ENCODE data around the gene KIF26B.

KIF26B gene

GRCh38 chr1:245571815-245572294, 417.1 kb downstream of the KIF26B start:
- in situ Hi-C loops (cut with HindIII; ENCODE audit: low pct_unique_long_range_greater_than_20kb, low sequenced_read_pairs) = no loop called here

GRCh38 chr1:245572709-245573108, 417.9 kb downstream of the KIF26B start:
- in situ Hi-C loops (cut with HindIII; ENCODE audit: low pct_unique_long_range_greater_than_20kb, low sequenced_read_pairs) = no loop called here
- DNase-seq (ENCODE audit: low read depth in 1 of 2, low spot score in 1 of 2) = no peak
- no peak for TF ChIP-seq JUND (IDR thresholded peaks at IDR 0.05; ENCODE audit: low read depth)

More at GRCh38 chr1:245571815-245572294, 417.1 kb downstream of the KIF26B start:
- peak in 1 of 2 experiments; percentile 13 for DNase-seq (ENCODE audit: low read depth in 1 of 2, low spot score in 1 of 2)
- no peak for TF ChIP-seq JUND (IDR thresholded peaks at IDR 0.05; ENCODE audit: low read depth)

- TF ChIP-seq JUND (IDR thresholded peaks at IDR 0.05; ENCODE audit: low read depth) = no peak
- no peak for DNase-seq (ENCODE audit: low read depth in 1 of 2, low spot score in 1 of 2)
- in situ Hi-C loops (cut with HindIII; ENCODE audit: low pct_unique_long_range_greater_than_20kb, low sequenced_read_pairs) = no loop called here
Observed at GRCh38 chr1:245575710-245576109, 420.9 kb downstream of the KIF26B start.

- TF ChIP-seq JUND (IDR thresholded peaks at IDR 0.05; ENCODE audit: low read depth) = no peak
- in situ Hi-C loops (cut with HindIII; ENCODE audit: low pct_unique_long_range_greater_than_20kb, low sequenced_read_pairs) = no loop called here
Observed at GRCh38 chr1:245576323-245576722, 421.5 kb downstream of the KIF26B start.

GRCh38 chr1:245577191-245578157, 422.7 kb downstream of the KIF26B start:
- no peak for TF ChIP-seq JUND (IDR thresholded peaks at IDR 0.05; ENCODE audit: low read depth)
- DNase-seq (ENCODE audit: low read depth in 1 of 2, low spot score in 1 of 2) = no peak
- in situ Hi-C loops (cut with HindIII; ENCODE audit: low pct_unique_long_range_greater_than_20kb, low sequenced_read_pairs) = no loop called here

More at GRCh38 chr1:245576323-245576722, 421.5 kb downstream of the KIF26B start:
- no peak for DNase-seq (ENCODE audit: low read depth in 1 of 2, low spot score in 1 of 2)

- TF ChIP-seq JUND (IDR thresholded peaks at IDR 0.05; ENCODE audit: low read depth) = no peak
- in situ Hi-C loops (cut with HindIII; ENCODE audit: low pct_unique_long_range_greater_than_20kb, low sequenced_read_pairs) = no loop called here
- DNase-seq (ENCODE audit: low read depth in 1 of 2, low spot score in 1 of 2) = no peak
Observed at GRCh38 chr1:245578308-245578707, 423.5 kb downstream of the KIF26B start.

- TF ChIP-seq JUND (IDR thresholded peaks at IDR 0.05; ENCODE audit: low read depth) = no peak
- in situ Hi-C loops (cut with HindIII; ENCODE audit: low pct_unique_long_range_greater_than_20kb, low sequenced_read_pairs) = no loop called here
- no peak for DNase-seq (ENCODE audit: low read depth in 1 of 2, low spot score in 1 of 2)
Observed at GRCh38 chr1:245578771-245579170, 424.0 kb downstream of the KIF26B start.

- no peak for TF ChIP-seq JUND (IDR thresholded peaks at IDR 0.05; ENCODE audit: low read depth)
- in situ Hi-C loops (cut with HindIII; ENCODE audit: low pct_unique_long_range_greater_than_20kb, low sequenced_read_pairs) = no loop called here
- no peak for DNase-seq (ENCODE audit: low read depth in 1 of 2, low spot score in 1 of 2)
Observed at GRCh38 chr1:245579881-245580280, 425.1 kb downstream of the KIF26B start.

GRCh38 chr1:245580651-245581050, 425.9 kb downstream of the KIF26B start:
- DNase-seq (ENCODE audit: low read depth in 1 of 2, low spot score in 1 of 2) = no peak
- in situ Hi-C loops (cut with HindIII; ENCODE audit: low pct_unique_long_range_greater_than_20kb, low sequenced_read_pairs) = no loop called here
- TF ChIP-seq JUND (IDR thresholded peaks at IDR 0.05; ENCODE audit: low read depth) = no peak

GRCh38 chr1:245582026-245582425, 427.2 kb downstream of the KIF26B start:
- DNase-seq (ENCODE audit: low read depth in 1 of 2, low spot score in 1 of 2) = no peak
- no peak for TF ChIP-seq JUND (IDR thresholded peaks at IDR 0.05; ENCODE audit: low read depth)
- in situ Hi-C loops (cut with HindIII; ENCODE audit: low pct_unique_long_range_greater_than_20kb, low sequenced_read_pairs) = no loop called here

- in situ Hi-C loops (cut with HindIII; ENCODE audit: low pct_unique_long_range_greater_than_20kb, low sequenced_read_pairs) = no loop called here
- DNase-seq (ENCODE audit: low read depth in 1 of 2, low spot score in 1 of 2) = no peak
- no peak for TF ChIP-seq JUND (IDR thresholded peaks at IDR 0.05; ENCODE audit: low read depth)
Observed at GRCh38 chr1:245583081-245583480, 428.3 kb downstream of the KIF26B start.

GRCh38 chr1:245583575-245584330, 429.0 kb downstream of the KIF26B start:
- no peak for TF ChIP-seq JUND (IDR thresholded peaks at IDR 0.05; ENCODE audit: low read depth)
- DNase-seq (ENCODE audit: low read depth in 1 of 2, low spot score in 1 of 2) = no peak
- in situ Hi-C loops (cut with HindIII; ENCODE audit: low pct_unique_long_range_greater_than_20kb, low sequenced_read_pairs) = no loop called here
